K562 (cell line): ENCODE measurements around the gene ARNT2. TPM values are rescaled to one million over a fixed set of nuclear protein-coding genes. Genes with fewer than 3 reads are reported as not detected.

Source experiments
- ATAC-seq: fragments of 200-7000 bp; cut with Tn5 transposase; 3 replicates; pipeline ENCODE4 v1.9.1; 2020; ENCODE audit warnings: moderate library complexity
- BruUV-seq: library from RNA; stranded (reverse); fragments of 400-500 nt; replicated peaks from 2 replicates; lab custom pipeline; 2021; lab: Mats Ljungman, UMichigan
- CTCF ChIA-PET: fragments of 300-600 bp; formaldehyde crosslinking; extraction: SDS; loops from one replicate; lab custom pipeline; 2021; ENCODE audit warnings: low intra/inter-chr PET ratio; lab: Yijun Ruan, JAX
- POLR2A ChIA-PET: fragments of 300-600, 350-650 bp; sonication (Branson Sonifier 250); formaldehyde crosslinking; extraction: SDS; loops from one replicate; lab custom pipeline; 2021; ENCODE audit warnings: antibody characterized with exemption, inconsistent platforms; lab: Yijun Ruan, JAX
- DNase-seq, 4 experiments: peaks; one replicate each; pipeline versions ENCODE4 v3.0.0 to v3.0.0-alpha.2; 2011 to 2018; ENCODE audit warnings: low spot score in 3 of 4, mixed read lengths in 3 of 4; ENCODE audit errors: extremely low read depth in 1 of 4
- FAIRE-seq: peaks from 2 replicates; lab custom pipeline; 2011; peaks lifted over from hg19 to GRCh38; lab: Jason Lieb, UNC
- H2AFZ ChIP-seq: 2 replicates; pipeline ENCODE4 v1.6.0; 2011; ENCODE audit warnings: low read depth, low read length, control low read depth, inconsistent platforms
- H3K27ac ChIP-seq: fragments of 200-600 bp; 3 replicates; pipeline ENCODE4 v1.8.0; 2011; ENCODE audit warnings: low read depth, mild to moderate bottlenecking, control low read depth, inconsistent platforms, low read length, moderate library complexity, mixed read lengths; ENCODE audit errors: extremely low read depth
- H3K27me3 ChIP-seq, 2 experiments: fragments of 300-600 bp in 1 of 2; 2 replicates in 1 of 2; 3 replicates in 1 of 2; pipeline versions ENCODE4 v1.6.0 to v1.8.0; 2011; ENCODE audit warnings: inconsistent platforms in 2 of 2, low read length in 2 of 2, mild to moderate bottlenecking in 1 of 2, mixed read lengths in 1 of 2, moderate library complexity in 1 of 2; ENCODE audit not compliant: control insufficient read depth in 2 of 2, insufficient read depth in 2 of 2
- H3K36me3 ChIP-seq: fragments of 300-600 bp; 3 replicates; pipeline ENCODE4 v1.8.0; 2011; ENCODE audit warnings: mild to moderate bottlenecking, low read length, inconsistent platforms; ENCODE audit not compliant: control insufficient read depth, insufficient read depth
- H3K4me1 ChIP-seq, 2 experiments: fragments of 200-600 bp in 1 of 2; replicated peaks in 1 of 2; 2 replicates in 1 of 2; 3 replicates in 1 of 2; pipeline versions ENCODE4 v1.5.1 to v1.8.0; 2011; ENCODE audit warnings: inconsistent platforms in 2 of 2, low read length in 2 of 2, mild to moderate bottlenecking in 1 of 2, mixed read lengths in 1 of 2, moderate library complexity in 1 of 2; ENCODE audit not compliant: control insufficient read depth in 2 of 2, insufficient read depth in 2 of 2
- H3K4me2 ChIP-seq: 2 replicates; pipeline ENCODE4 v1.6.1; 2011; ENCODE audit warnings: low read length, control low read depth, inconsistent platforms, mixed read lengths; ENCODE audit not compliant: insufficient read depth
- H3K4me3 ChIP-seq: fragments of 200-600 bp; sonication (generic), shearing (Covaris generic); 2 replicates; pipeline ENCODE4 v1.5.1; 2016; ENCODE audit warnings: control low read depth, inconsistent platforms
- H3K79me2 ChIP-seq: fragments of 200-600 bp; 3 replicates; pipeline ENCODE4 v1.8.0; 2011; ENCODE audit warnings: low read length, inconsistent platforms; ENCODE audit not compliant: control insufficient read depth, insufficient read depth
- H3K9ac ChIP-seq, 2 experiments: 2 replicates each; pipeline versions ENCODE4 v1.6.0 to v1.6.1; 2011; ENCODE audit warnings: low read depth in 2 of 2, low read length in 2 of 2, control low read depth in 1 of 2, inconsistent platforms in 1 of 2, mild to moderate bottlenecking in 1 of 2, mixed read lengths in 1 of 2; ENCODE audit not compliant: insufficient read depth in 1 of 2
- H3K9me1 ChIP-seq: one replicate; pipeline ENCODE4 v1.6.0; 2011; ENCODE audit warnings: inconsistent platforms, mild to moderate bottlenecking, low read length, moderate library complexity; ENCODE audit not compliant: control insufficient read depth, insufficient read depth
- H3K9me3 ChIP-seq: replicated peaks from 2 replicates; pipeline ENCODE4 v1.5.1; 2011; ENCODE audit warnings: low read depth, low read length, inconsistent platforms; ENCODE audit not compliant: control insufficient read depth, insufficient read depth
- H4K20me1 ChIP-seq: replicated peaks from 2 replicates; pipeline ENCODE4 v1.6.1; 2011; ENCODE audit warnings: low read length, inconsistent platforms, mixed read lengths; ENCODE audit not compliant: control insufficient read depth, insufficient read depth
- CC2D1A ChIP-seq: fragments of 450-650 bp; IDR thresholded peaks from 2 replicates; pipeline ENCODE4 v1.6.1; 2017; ENCODE audit warnings: mild to moderate bottlenecking
- ID3 ChIP-seq, 2 experiments: fragments of 250-450 bp in 1 of 2; fragments of 450-650 bp in 1 of 2; sonication (Bioruptor Pico) in 1 of 2; IDR thresholded peaks; 2 replicates each; pipeline versions ENCODE4 v1.6.1 to v1.8.0; 2016 to 2021; ENCODE audit warnings: mild to moderate bottlenecking in 2 of 2, moderate library complexity in 2 of 2, missing compliant biosample characterization in 1 of 2, missing genetic modification characterization in 1 of 2
- NR0B1 ChIP-seq: fragments of 450-650 bp; IDR thresholded peaks from one replicate; pipeline ENCODE4 v1.6.1; 2018; ENCODE audit warnings: mild to moderate bottlenecking, moderate library complexity; ENCODE audit not compliant: partially characterized antibody
- RBBP5 ChIP-seq: fragments of 200-600 bp; sonication (generic); IDR thresholded peaks from 2 replicates; pipeline ENCODE4 v1.6.1; 2012; ENCODE audit warnings: borderline replicate concordance, mild to moderate bottlenecking, low read length, control low read depth, inconsistent platforms; ENCODE audit not compliant: insufficient read depth, poor library complexity, severe bottlenecking
- SETDB1 ChIP-seq: IDR thresholded peaks from one replicate; pipeline ENCODE4 v1.6.1; 2012; ENCODE audit warnings: low read length, control low read depth, inconsistent platforms
- SFPQ ChIP-seq: fragments of 200-400 bp; formaldehyde crosslinking; IDR thresholded peaks from 2 replicates; pipeline ENCODE4 v1.6.1; 2017; ENCODE audit warnings: mild to moderate bottlenecking, low read depth, low read length, moderate library complexity
- TAF9B ChIP-seq: fragments of 450-650 bp; IDR thresholded peaks from 2 replicates; pipeline ENCODE4 v1.6.1; 2018; ENCODE audit warnings: mild to moderate bottlenecking; ENCODE audit not compliant: partially characterized antibody
- ZC3H11A ChIP-seq: IDR thresholded peaks from 2 replicates; pipeline ENCODE4 v1.6.1; 2012; ENCODE audit warnings: low read depth, low read length, improper control_type of control experiment
- ZNF3 ChIP-seq: fragments of 250-450 bp; sonication (Bioruptor Pico); IDR thresholded peaks from 2 replicates; pipeline ENCODE4 v1.5.0; 2021; ENCODE audit warnings: mild to moderate bottlenecking, moderate library complexity
- WGBS: fragments of 100-300 bp; shearing (Covaris generic); methylation state at CpG from one replicate; pipeline ENCODE4 v1.1.6; 2016; ENCODE audit warnings: low coverage, mixed read lengths; ENCODE audit not compliant: insufficient coverage; ENCODE audit errors: missing lambda C conversion rate; 5-methylcytosine and 5-hydroxymethylcytosine counted together
- in situ Hi-C: fragments of 300-500 bp; cut with MboI; formaldehyde crosslinking; loops from 4 replicates; pipeline ENCODE4 v1.15.0; 2018; ENCODE audit warnings: inconsistent platforms, mixed read lengths
- intact Hi-C: fragments of 100-400 bp; cut with micrococcal nuclease; formaldehyde crosslinking; loops from 2 replicates; pipeline ENCODE4 v1.14.2; 2022
- polyA plus RNA-seq, 8 experiments: library from polyadenylated mRNA; depleted of rRNA in 4 of 8; stranded (reverse) in 5 of 8; unstranded in 3 of 8; fragments of >200 nt; fragmentation: Nextera tagmentation in 2 of 8; fragmentation: Illumina TruSeq in 1 of 8; extraction: Ambion mirVana in 2 of 8; extraction: Trizol in 1 of 8; gene quantifications; 2 replicates each; pipeline versions ENCODE4 v1.2.1 to v1.2.3, GENCODE V29; 2011 to 2014; ENCODE audit warnings: inconsistent platforms in 1 of 8, missing spikeins in 1 of 8
- total RNA-seq, 7 experiments: library from RNA; depleted of rRNA in 6 of 7; stranded (reverse); fragments of >200 nt in 6 of 7; fragmentation: Illumina TruSeq in 2 of 7; extraction: Trizol in 2 of 7; gene quantifications; 2 replicates each; pipeline versions ENCODE4 v1.2.1 to v1.2.3, GENCODE V29; 2011 to 2021; ENCODE audit warnings: low replicate concordance in 1 of 7

The ARNT2 gene
- total and polyA plus RNA-seq, 9 of the 15 experiments (the other 6 are each of a cell fraction or from before 2014, with no cell fraction given) = 0.01 TPM; not detected in 8

GRCh38 chr15:80536231-80536630, 132.0 kb downstream of the ARNT2 start:
- Histone ChIP-seq H3K9me3 (no peaks in the 10 kb centered on the region), H3K79me2 (no peaks in the 10 kb centered on the region), H3K27me3 (no peaks in the 10 kb centered on the region), H3K4me2 (no peak overlapping the region), H3K4me1 (no peaks in the 10 kb centered on the region), H3K4me3 (no peak overlapping the region), H3K36me3 (no peaks in the 10 kb centered on the region), H2AFZ (no peak overlapping the region), H3K9ac (no peak overlapping the region), H3K27ac (no peak overlapping the region), H3K9me1 (no peaks in the 10 kb centered on the region), H4K20me1 (no peaks in the 10 kb centered on the region)
- FAIRE-seq = no peak
- WGBS = 0% methylated on average over 4 of the region's 5 CpGs
- DNase-seq = no peak
- POLR2A ChIA-PET = interaction anchor here (0.9 to 1.0 kb wide), 2 partner anchors 9 to 10 kb away, joined by 3 read pairs; no protein-coding TSS in a partner anchor
- CTCF ChIA-PET = no interaction called here
- intact Hi-C loops (no loop called here), in situ Hi-C loops (no loop called here)
- ATAC-seq = no peak
- TF ChIP-seq NR0B1 = no peak
- TF ChIP-seq ZC3H11A = no peak
- no peak for TF ChIP-seq ZNF3 (CRISPR knock-in tag)
- no TSS peak for BruUV-seq

- FAIRE-seq (no peak), DNase-seq (no peak), ATAC-seq (no peak)
- Histone ChIP-seq H3K4me2 (no peak overlapping the region), H3K9me3 (no peaks in the 10 kb centered on the region), H3K27ac (no peak overlapping the region), H3K9ac (no peak overlapping the region), H4K20me1 (no peaks in the 10 kb centered on the region), H3K36me3 (no peaks in the 10 kb centered on the region), H3K79me2 (no peaks in the 10 kb centered on the region), H3K27me3 (no peaks in the 10 kb centered on the region), H3K4me3 (no peak overlapping the region), H2AFZ (no peak overlapping the region), H3K4me1 (no peaks in the 10 kb centered on the region), H3K9me1 (no peaks in the 10 kb centered on the region)
- intact Hi-C loops (no loop called here), in situ Hi-C loops (no loop called here)
- BruUV-seq = no TSS peak
- ChIA-PET CTCF (no interaction called here), POLR2A (interaction anchor here (0.9 to 1.0 kb wide), 2 partner anchors 9 to 10 kb away, joined by 3 read pairs; no protein-coding TSS in a partner anchor)
- WGBS = 9% methylated on average over 2 of the region's 2 CpGs
- TF ChIP-seq SETDB1 (no peak), ID3 (CRISPR knock-in tag; IDR thresholded peaks at IDR 0.05) (no peak), ID3 (tag; IDR thresholded peaks at IDR 0.05) (no peak), RBBP5 (no peak), TAF9B (no peak), CC2D1A (no peak), SFPQ (no peak)
These were observed 132.5 kb downstream of the ARNT2 start for GRCh38 chr15:80536716-80537115.
